GM19395 (cell line): ENCODE results near the gene TLCD4.

Experiments used
- ATAC-seq: cut with Tn5 transposase; IDR thresholded peaks from one replicate; pipeline ENCODE4 v1.9.1; 2021; ENCODE audit warnings: mild to moderate bottlenecking, moderate library complexity; ENCODE audit not compliant: unreplicated experiment

The TLCD4 gene

DNA sequence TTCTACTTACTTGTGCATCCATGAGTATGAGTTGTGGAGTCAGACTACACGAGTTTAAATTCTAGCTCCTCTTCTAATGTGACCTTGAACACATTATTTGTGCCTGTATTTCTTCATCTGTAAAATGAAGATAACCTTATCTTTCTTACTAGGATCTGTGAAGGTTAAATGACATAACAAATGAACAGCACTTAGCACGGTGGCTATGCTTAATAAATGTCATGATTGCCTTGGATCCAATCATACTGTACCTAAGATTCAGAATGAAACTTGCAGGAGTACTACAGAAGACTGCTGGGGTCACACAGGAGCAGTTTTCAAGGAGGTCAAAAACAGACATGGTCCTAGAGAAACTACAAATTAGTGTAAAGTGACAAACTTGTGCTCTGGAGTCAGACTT is 22.2 kb upstream of the TLCD4 start:
- no peak for ATAC-seq

DNA sequence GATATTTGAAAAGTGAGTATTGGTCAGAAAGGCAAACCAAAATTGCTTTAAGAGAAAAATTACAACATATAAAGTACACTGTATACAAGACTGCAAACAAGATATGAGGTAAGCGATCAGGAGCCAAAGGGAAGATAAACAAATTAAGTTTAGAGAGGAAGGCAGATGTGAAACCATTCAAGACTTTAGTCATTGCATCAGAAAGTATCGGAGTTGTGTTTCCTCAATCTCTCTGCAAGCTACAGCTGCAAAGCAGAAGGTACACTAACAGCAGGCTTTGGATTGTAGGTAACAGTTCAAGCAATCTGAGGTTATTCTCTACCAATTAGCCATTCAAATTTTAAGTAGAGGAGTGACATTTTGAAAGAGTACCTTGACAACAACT is 21.3 kb upstream of the TLCD4 start:
- ATAC-seq, result peak; percentile 94

DNA sequence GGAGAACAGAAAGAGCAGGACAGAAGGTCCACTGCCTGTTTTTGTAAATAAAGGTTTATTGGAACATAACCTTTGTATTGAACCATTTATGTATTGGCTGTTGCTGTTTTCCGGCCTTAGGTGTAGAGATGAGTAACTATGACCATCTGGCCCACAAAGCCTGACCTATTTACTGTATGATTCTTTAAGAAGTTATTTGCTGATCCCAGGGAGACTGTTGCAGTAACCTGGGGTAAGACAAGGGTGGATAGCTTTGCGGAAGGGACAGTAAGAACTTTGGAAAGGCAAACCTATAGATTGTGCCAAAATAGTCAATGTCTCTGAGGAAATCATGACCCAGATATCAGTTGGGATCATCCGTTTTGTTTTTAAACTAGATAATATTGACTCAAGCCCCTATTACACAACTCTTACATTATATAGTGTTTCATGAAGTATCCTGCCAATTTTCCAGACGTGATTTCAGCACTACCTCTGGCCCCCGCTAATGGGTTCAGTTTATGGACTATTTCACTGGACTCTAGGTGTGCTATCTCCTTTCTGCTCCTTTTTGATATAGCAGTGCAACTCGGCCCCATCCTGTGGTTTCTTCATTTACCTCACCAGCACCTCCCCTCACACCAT is 20.8 kb upstream of the TLCD4 start:
- peak; percentile 32 for ATAC-seq

DNA sequence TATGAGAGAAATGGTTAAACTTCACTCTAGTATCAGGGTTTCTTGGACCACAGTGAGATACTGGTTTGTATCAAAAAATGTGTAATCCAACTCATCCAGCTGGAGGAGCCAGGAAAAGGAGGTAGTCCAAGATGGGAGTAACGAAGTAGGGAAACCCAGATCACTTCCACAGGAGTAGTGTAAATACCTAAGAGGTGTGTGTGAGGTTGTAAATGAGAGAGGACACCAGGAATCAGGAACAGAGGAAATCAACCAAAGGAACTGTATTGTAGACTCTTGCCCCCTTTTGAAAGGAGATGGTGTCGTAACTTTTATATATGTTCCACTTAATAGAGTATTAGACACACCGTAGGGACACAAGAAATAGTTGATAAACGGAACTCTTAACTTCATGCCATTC is 19.7 kb upstream of the TLCD4 start:
- ATAC-seq, result no peak

DNA sequence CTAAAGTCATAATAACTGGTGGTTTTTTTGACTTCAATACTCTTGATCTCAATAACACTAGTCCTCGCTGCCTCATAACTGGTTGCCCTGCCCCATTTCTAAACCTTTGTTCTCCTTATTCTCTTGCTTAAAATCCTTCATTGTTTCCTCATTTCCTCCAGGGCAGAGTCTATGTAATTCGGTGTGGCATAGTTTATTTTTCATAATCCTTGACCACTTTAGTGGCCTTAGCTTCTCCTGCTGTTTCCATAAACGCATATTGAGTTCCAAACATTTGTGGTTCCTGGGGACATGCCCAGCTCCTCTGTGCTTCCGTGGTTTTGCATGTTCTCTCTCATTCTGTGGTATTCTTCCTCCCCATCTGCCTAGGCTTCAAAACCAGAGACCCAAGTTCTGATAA is 19.0 kb upstream of the TLCD4 start:
- ATAC-seq, result no peak

DNA sequence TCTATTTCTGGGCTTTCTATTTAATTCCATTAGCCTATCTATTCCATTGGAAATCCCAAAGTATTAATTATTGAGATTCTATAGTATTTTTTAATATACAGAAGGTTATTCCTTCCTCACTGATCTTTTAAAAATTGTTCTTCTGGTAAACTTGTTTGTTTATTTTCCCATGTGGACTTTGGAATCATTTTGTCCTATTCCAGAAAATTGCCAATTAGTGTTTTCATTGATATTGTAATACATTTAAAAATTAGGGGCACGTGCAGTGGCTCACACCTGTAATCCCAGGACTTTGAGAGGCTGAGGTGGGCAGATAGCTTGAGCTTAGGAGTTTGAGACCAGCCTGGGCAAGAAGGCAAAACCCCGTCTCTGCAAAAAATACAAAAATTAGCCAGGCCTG is 8.4 kb upstream of the TLCD4 start:
- no peak for ATAC-seq

DNA sequence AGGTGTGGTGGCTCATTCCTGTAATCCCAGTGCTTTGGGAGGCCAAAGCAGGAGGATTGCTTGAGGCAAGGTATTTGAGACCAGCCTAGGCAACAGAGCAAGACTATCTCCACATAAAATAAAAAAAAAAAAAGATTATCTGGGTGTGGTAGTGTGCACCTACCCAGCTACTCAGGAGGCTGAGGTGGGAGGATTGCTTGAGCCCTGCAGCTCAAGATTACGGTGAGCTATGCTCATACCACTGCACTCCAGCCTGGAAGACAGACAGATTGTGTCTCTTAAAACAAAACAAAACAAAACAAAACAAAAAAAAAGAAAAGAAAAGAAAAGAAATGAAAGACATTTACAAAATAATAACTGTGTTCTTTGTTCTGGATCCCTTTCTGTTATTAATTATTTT is 6.1 kb upstream of the TLCD4 start:
- ATAC-seq, result no peak

DNA sequence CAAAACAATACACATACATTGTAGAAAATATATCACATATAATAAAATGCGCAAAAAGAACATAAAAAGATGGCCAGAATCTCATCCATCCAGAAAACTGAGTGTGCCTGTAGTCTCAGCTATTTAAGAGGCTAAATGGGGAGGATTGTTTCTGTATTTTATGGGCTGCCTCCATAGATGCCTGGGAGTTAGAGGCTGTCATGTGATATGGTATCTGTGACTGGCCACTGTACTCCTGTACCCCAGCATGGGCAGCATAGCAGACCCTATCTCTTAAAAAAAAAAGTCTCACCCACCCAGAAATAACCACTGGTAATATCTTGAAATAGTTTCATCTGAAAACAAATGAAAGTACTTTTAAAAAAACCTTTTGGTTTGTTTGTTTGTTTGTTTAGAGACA is 3.5 kb upstream of the TLCD4 start:
- ATAC-seq, result no peak

DNA sequence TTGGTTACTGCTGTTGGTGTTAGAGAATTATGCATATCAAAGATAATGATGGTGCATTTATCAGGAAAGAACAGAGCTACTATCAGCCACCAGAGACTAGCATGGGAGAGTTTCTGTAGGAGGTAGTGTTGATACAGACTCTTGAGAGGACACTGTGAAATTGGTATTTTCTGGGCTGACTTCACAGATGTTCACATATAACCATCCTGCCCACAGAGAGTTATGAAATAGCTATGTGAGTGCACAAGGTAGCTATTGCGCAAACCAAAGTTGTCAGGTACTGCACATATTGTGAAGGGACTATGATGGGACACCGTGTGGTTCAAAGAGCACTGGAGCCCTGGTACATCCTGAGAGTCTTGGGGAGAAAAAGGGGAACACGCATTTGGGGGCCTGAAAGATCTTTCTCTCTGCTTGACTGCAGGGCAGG is 1.4 kb upstream of the TLCD4 start:
- no peak for ATAC-seq

DNA sequence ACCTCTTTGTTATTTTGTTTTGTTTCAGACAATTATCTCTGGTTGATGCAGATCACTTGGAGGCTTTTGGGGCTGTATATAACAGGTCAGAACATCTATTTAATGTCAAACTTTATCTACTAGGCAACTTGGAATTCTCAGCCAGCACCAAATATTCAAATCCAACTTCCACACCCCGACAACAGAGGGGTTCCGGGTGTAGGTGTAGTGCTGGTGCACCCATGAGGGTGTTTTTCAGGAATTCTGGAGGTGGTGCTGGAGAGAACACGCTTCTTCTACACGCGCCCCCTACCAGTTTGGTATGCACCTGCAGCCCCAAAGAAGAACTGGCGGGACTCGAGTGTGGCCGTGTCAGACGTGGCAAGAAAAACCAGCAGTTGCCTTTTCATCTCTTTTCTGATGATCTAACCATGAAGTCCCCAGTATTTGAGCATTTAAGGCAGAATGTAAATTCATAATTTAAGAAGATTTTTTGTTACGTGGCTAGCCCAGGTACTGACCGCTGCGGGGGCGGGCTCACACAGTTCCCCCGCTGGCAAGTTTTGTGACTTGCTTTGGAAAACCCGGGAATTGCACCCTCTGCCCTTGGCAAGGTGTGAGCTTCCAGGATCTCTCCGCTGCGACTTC is 462 bp upstream of the TLCD4 start:
- peak; percentile 77 for ATAC-seq

DNA sequence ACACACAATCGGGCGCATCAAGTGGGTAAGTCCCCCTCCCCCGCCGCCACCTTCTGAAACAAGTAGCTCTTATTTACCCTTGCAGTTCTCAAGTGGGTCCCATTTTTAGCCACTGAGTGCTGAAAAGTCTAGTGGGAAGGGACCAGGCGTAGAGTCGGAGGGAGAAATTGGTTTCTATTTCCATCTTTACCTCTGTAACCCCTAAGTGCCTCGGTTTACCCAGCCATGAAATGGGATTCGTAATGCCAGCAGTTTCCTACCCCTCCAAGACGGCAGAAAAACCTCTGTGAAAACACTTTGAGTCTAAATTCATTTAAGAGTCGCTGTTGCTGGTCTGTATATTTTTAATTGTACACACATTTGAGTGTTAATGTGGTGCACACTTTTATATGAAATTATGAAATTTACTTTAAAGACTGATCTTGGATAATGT is 928 bp downstream of the TLCD4 start:
- ATAC-seq, result no peak

DNA sequence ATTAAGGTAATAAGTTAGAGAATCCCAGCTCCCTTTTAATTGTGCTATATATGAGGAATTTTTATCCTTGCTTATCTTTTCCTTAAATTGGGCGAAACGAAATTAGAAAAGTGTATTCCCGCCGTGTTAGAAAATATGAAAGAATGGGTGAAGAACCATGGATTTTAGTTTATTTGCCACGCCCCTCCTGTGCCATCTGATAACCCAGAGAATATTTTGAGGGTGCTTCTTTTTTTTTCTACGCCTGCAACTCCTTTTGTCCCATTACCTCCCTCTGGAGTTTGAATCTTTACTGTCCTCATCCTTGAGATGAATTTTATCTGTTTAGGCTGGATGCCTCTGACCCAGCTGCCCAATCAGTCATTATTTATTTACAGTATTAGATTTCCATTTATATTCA is 1.6 kb downstream of the TLCD4 start:
- ATAC-seq, result no peak

DNA sequence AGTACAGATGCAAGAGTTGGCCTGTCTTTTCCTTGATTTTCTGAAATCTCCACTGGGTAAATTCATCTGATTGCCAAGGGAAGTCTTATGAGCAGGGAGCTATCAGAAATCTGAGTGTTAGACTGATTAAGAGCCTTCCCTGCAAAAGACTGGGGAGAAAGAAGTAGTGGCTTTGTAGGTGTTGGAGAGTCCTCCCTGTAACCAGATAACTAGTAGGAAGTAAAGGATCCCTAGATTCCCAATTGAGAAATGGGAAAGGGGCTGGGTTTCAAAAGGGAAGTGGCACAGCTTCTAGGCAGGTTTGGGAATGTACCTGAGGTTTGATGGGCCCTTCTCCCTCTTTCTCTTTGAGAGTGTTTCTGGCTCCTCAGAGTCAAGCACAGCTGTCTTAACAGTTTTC is 2.1 kb downstream of the TLCD4 start:
- no peak for ATAC-seq

DNA sequence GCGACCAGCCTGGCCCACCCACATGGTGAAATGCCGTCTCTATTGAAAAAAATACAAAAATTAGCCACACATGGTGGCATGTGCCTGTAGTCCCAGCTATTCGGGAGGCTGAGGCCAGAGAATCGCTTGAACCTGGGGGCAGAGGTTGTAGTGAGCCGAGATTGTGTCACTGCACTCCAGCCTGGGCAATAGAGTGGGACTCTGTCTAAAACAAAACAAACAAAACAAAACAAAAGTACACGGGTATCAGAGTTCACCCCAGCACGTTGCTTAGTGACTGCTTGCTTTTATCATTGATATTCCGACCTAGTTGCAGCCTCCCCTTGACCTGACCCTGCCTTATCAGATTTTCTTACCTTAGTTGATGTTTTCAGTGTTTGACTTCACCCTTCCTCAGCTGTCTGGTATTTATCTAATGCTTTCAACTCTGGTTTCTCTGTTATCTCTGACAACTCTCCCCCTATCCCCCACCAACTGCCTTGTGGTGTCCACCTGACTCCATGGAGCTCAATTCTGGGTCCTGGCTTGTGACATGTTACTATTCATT is 5.1 kb downstream of the TLCD4 start:
- ATAC-seq, result no peak

DNA sequence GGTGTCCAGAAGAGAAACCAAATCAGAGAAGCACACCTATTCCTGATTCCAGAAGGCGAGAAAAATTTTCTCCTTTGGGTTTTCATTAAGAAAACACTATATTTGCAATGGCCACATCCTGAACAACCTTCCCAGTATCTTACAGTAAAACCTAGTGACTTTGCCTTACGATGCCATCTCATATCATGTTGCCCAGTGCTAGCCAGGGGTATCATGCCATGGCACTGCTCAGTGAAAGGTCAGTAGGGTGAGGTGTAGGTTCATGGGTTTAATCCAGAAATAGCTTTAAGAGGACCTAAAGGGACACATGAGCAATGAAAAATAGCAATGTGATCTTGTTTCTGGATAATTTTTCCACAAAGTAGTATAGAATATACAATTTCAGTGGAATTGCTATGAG is 7.2 kb downstream of the TLCD4 start:
- no peak for ATAC-seq

DNA sequence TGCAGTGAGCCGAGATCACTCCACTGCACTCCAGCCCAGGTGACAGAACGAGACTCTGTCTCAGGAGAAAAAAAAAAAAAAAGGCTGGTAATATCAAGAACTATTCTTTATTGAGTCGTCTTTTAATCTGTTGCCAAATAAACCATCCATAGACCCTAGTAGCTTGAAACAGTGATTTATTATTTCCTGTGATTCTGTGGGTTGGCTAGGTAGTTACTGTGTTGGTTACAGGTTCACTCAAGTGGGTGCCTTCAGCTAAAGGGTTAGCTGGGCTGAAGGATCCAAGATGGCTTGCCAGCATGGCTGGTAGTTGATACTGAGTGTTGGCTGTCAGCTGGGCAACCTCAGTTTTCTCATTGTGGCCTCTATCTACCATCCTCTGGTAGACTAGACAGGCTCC is 9.2 kb downstream of the TLCD4 start:
- no peak for ATAC-seq

DNA sequence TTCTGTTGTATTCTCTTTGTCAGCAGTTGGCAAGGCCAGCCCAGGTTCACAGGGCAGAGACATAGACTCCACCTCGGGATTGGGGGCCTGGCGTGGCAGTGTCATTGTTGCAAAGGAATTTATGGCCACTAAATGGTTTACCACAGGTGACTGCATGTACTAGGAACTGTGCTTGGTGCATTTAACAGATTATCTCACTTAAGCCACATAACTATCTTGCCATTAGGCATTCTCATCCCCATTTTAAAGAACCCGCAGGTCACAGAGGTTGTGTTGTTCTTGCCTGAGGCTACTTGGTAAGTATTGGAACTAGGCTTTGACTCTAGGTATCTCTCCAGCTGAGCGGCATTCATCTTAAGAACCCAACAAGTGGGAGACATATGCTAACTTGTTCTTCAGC is 9.7 kb downstream of the TLCD4 start:
- no peak for ATAC-seq

DNA sequence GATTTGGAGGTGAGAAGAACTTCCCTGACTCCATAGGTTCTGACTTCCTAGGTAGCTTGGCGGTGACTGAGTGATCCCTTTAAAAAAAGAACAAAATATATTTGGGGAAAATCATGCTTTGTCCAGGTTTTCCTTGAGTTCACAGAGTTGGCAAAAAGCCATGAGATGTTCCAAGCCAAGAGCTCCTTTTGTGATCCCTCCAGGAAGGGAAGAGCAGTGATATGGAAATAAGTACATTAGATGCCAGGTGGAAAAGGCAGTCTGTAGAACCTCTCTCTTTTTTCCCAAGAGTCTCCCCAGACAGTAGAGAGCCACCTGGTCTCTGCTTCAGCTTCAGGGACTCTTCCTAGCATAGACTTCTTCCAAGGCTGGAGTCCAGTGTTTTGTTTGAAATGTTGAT is 10.2 kb downstream of the TLCD4 start:
- no peak for ATAC-seq

DNA sequence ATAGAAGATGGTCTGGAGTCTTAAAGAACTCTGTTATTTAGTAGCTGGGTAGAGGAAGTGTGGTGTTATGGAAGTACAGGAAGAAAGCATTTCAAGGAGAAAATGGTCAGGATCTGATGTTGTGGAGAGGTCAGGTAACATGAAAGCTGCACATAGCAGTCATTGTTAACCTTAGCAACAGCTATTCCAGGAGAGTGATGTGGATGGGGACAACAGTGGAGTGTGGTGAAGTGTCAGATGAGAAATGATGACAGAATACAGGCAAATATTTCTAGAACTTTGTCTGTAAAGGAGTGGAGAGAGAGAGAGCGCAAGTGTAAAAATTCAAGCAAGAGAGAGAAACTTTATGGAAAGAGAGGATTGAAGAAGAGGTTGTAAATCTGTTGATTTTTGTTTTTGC is 15.6 kb downstream of the TLCD4 start:
- ATAC-seq, result no peak

DNA sequence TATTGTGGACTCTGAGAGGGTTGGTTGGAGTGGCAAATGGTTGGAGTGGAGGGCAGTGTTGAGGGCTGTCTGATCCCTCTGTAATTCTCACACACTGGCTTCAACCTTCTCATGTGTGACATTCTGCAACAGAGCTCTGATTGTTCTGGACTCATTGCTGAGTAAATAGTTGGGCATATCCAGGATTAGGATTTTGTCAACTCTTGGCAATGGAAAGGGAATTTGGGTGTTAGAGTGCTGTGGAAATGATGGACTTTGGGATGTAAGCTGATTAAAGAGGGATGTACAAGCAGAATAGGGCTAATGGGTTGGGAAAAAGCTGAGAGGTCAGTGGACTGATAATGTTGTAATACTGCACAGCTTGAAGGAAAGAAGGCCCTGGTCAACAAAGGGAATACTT is 16.5 kb downstream of the TLCD4 start:
- ATAC-seq, result no peak

DNA sequence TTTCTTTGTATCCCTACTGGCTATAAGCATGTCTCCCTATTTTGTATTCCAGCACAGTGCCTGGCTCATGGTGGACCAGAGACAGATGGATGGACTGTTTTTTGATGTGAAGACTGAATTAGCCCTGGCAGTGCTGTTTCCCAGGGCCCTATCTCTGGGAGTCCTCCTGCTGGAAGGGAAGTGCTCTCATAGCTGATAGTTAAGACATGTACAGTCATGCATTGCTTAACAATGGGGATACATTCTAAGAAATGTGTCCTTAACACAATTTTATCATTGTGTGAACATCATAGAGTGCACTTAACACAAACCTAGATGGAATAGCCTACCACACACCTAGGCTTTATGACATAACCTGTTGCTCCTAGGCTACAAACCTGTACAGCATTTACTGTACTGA is 21.1 kb downstream of the TLCD4 start:
- ATAC-seq, result no peak

DNA sequence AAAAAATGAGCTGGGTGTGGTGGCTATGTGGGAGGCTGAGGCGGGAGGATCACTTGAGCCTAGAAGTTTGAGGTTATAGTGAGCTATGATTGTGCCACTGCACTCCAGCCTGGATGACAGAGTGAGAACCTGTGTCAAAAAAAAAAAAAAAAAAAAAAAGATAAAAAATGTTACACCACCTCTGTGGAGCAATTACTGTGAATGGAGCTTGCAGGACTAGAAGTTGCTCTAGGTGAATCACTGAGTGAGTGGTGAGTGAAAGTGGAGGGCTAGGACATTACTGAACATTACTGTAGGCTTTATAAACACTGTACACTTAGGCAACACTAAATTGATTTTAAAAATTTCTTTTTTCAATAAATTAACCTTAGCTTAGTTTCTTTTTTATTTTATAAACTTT is 21.9 kb downstream of the TLCD4 start:
- ATAC-seq, result no peak

DNA sequence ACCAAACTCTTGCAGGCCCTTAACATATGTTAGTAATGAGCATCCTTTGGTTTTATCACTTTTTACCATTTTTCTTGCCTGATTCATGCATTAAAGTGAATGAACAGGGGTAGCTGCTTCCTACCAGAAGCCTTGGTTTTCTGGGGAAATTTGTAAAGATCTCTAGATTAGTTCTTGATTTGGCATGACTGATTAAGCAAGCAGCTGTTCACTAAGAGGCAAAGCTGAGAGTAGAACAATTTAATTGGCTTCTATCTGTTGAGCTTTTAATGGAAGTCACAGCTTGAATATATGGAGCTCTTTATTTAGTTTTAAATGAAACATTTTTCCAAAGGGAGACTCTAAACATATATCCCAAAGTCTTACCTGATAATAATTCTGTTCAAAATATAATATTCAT is 23.6 kb downstream of the TLCD4 start:
- ATAC-seq, result no peak
